IgD-negative memory B cell (primary cell): Measurements from ENCODE around the gene NR4A3. TPM values are rescaled to one million over a fixed set of nuclear protein-coding genes. Genes with fewer than 3 reads are reported as not detected.

Experiments
- H3K27ac Mint-ChIP-seq, 3 donors: one replicate each; pipeline ENCODE4 v1.8.0; 2020 to 2022; ENCODE audit warnings: mild to moderate bottlenecking in 3 of 3, mixed read lengths in 3 of 3, moderate library complexity in 1 of 3
- H3K27me3 Mint-ChIP-seq: one replicate; pipeline ENCODE4 v1.8.0; 2021; ENCODE audit warnings: mixed read lengths
- H3K36me3 Mint-ChIP-seq: one replicate; pipeline ENCODE4 v1.8.0; 2020; ENCODE audit warnings: mild to moderate bottlenecking, mixed read lengths
- H3K4me1 Mint-ChIP-seq, 3 donors: one replicate each; pipeline ENCODE4 v1.8.0; 2020 to 2022; ENCODE audit warnings: mixed read lengths in 3 of 3, mild to moderate bottlenecking in 1 of 3
- H3K4me3 Mint-ChIP-seq, 4 donors: one replicate each; pipeline ENCODE4 v1.8.0; 2020 to 2022; ENCODE audit warnings: mild to moderate bottlenecking in 4 of 4, mixed read lengths in 4 of 4, moderate library complexity in 3 of 4
- H3K9me3 Mint-ChIP-seq, 3 donors: one replicate each; pipeline ENCODE4 v1.8.0; 2020 to 2021; ENCODE audit warnings: mixed read lengths in 3 of 3, mild to moderate bottlenecking in 1 of 3
- polyA plus RNA-seq: library from polyadenylated mRNA; unstranded; fragments of 300-500 nt; fragmentation: Illumina TruSeq; gene quantifications from one replicate; pipeline ENCODE4 v1.2.3, GENCODE V29; 2021

The NR4A3 gene
- polyA plus RNA-seq, 1 donor from 2014 or later: 0.60 TPM

DNA sequence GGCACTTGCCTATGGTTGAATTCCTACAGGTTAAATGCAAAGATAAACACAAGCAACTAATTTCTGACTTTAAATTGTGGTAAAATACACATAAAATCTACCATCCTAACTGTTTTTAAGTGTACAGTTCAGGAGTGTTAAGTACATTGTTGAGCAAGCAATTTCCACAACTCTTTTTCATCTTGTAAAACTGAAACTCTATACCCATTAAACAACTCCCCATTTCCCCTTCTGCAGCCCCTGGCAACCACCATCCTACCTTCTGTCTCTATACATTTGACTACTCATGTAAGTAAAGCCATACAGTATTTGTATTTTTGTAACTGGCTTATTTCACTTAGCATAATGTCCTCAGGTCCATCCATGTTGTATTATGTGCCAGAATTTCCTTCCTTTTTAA, 46.3 kb downstream of the NR4A3 start:
- Mint-ChIP-seq H3K4me3 (peak overlapping the region in 1 of 4 donors; percentile 33), H3K27me3 (no peaks in the 10 kb centered on the region), H3K27ac (peak overlapping the region in 1 of 3 donors; percentile 26), H3K9me3 (no peaks in the 10 kb centered on the region), H3K4me1 (peaks cover 0 to 3% (median 0%) of the 10 kb centered on the region in 3 donors), H3K36me3 (peaks cover 4% of the 10 kb centered on the region)

DNA sequence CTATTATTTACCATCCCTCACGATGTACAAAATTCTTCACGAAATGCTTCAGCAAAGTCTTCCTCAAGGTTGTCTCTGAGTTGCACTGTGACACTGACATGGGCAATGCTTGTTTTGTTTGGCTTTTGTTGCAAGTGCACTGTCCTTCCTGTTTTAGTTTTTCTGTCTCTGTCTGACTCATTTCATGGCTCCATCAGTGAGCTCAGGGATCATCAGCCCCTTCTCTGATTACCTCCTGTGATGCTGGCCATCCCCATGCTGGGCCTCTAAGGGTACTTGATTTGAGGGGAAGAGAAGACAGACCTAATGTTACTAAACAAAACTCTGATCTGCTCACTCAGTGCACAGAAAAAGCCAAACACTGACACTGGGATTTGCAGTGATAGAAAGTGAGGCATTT, 47.2 kb downstream of the NR4A3 start:
- no peak overlapping the region for H3K27ac Mint-ChIP-seq
- no peaks in the 10 kb centered on the region for H3K9me3 Mint-ChIP-seq
- no peaks in the 10 kb centered on the region for H3K27me3 Mint-ChIP-seq

DNA sequence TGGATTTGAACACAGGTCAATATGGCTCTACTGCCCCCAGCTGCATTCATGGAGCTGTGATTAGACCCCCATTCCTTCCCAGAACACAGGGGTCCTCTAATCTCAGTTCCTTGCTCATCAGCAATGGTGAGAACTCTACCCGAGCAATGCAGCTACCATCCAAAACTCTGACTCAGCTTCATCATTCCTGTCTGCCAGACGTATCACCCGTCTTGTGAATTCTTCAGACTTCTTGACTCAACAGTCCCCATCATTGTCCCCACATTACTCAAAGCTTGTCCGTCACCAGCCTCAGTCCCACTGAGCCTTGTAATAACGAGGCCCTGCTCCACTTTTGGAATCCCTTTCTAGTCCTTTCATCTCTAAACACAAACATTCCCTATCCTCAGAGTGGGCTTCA, 48.4 kb downstream of the NR4A3 start:
- Mint-ChIP-seq H3K4me3 (no peak overlapping the region), H3K27me3 (no peaks in the 10 kb centered on the region), H3K27ac (no peak overlapping the region), H3K9me3 (peaks cover 0 to 2% (median 0%) of the 10 kb centered on the region in 3 donors), H3K36me3 (no peaks in the 10 kb centered on the region), H3K4me1 (peaks cover 0 to 3% (median 0%) of the 10 kb centered on the region in 3 donors)

More for the DNA sequence above, 47.2 kb downstream of the NR4A3 start:
- no peak overlapping the region for H3K4me3 Mint-ChIP-seq
- H3K36me3 Mint-ChIP-seq: no peaks in the 10 kb centered on the region
- peaks cover 0 to 3% (median 0%) of the 10 kb centered on the region in 3 donors for H3K4me1 Mint-ChIP-seq

DNA sequence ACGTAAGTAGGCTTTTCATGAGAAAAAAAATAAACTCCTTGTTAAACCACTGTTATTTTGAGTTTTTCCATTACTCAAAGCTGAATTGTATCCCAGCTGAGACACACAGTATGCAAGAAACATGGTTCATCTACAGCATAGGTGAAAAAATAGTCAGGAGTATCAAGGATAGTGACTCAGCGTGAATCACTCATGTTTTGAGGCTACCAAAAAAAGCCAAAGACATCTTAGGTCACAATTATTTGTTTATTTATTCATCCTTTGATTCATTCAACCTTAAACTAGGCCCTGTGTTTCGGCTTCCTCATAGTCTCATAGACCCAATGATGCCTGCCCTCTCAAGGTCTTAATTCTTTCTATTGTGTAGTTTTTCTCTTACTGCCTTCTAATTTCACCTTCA, 51.8 kb downstream of the NR4A3 start:
- Mint-ChIP-seq H3K9me3 (peaks cover 0 to 6% (median 2%) of the 10 kb centered on the region in 3 donors), H3K36me3 (peaks cover 2% of the 10 kb centered on the region), H3K4me3 (no peak overlapping the region), H3K4me1 (peaks cover 0 to 4% (median 3%) of the 10 kb centered on the region in 3 donors), H3K27me3 (peaks cover 1% of the 10 kb centered on the region), H3K27ac (no peak overlapping the region)

GRCh38 chr9:99873943-99874584, 52.4 kb downstream of the NR4A3 start:
- peaks cover 0 to 4% (median 3%) of the 10 kb centered on the region in 3 donors for H3K4me1 Mint-ChIP-seq
- no peak overlapping the region for H3K4me3 Mint-ChIP-seq
- peaks cover 1% of the 10 kb centered on the region for H3K27me3 Mint-ChIP-seq
- H3K27ac Mint-ChIP-seq: peak overlapping the region in 1 of 3 donors; percentile 11
- peaks cover 0 to 6% (median 2%) of the 10 kb centered on the region in 3 donors for H3K9me3 Mint-ChIP-seq
- H3K36me3 Mint-ChIP-seq: peaks cover 2% of the 10 kb centered on the region

DNA sequence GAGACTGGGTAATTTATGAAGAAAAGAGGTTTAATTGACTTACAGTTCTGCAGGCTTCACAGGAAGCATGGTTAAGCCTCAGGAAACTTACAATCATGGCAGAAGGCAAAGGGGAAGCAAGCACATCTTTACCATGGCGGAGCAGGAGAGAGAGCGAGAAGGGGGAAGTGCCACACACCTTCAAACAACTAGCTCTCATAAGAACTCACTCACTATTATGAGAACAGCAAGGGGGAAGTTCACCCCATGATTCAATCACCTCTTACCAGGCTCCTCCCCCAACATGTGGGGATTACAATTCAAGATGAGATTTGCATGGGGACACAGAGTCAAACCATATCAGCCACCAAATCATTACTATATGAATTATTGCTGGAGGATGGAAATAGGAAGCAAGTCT, 54.5 kb downstream of the NR4A3 start:
- H3K4me3 Mint-ChIP-seq: no peak overlapping the region
- H3K27ac Mint-ChIP-seq: no peak overlapping the region

DNA sequence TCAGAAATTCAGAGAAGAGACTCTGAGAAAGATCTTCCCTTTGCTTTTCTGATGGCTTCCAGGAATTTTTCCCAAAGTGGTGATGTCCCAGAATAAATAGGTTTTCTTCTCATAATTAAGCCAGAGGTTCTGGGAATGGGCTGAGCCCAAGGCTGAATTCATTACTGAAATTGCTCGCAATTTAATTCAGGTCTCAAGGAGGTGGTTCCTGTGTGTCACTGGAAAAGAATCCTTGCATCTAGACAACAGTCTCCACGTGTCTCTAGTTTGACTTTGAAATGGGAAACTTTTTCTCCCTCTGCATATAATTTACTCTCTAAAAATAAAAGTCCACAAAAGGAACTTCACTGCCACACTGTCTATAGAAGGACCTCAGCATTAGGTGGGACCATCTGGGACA, 57.0 kb downstream of the NR4A3 start:
- H3K27me3 Mint-ChIP-seq: peaks cover 1% of the 10 kb centered on the region
- peaks cover 0 to 4% (median 2%) of the 10 kb centered on the region in 3 donors for H3K4me1 Mint-ChIP-seq
- no peak overlapping the region for H3K27ac Mint-ChIP-seq
- H3K36me3 Mint-ChIP-seq: peaks cover 8% of the 10 kb centered on the region
- no peak overlapping the region for H3K4me3 Mint-ChIP-seq
- peaks cover 0 to 6% (median 2%) of the 10 kb centered on the region in 3 donors for H3K9me3 Mint-ChIP-seq

More for the DNA sequence above, 54.5 kb downstream of the NR4A3 start:
- peaks cover 0 to 4% (median 2%) of the 10 kb centered on the region in 3 donors for H3K4me1 Mint-ChIP-seq
- H3K27me3 Mint-ChIP-seq: peaks cover 1% of the 10 kb centered on the region
- H3K9me3 Mint-ChIP-seq: peaks cover 0 to 6% (median 2%) of the 10 kb centered on the region in 3 donors
- peaks cover 2% of the 10 kb centered on the region for H3K36me3 Mint-ChIP-seq

DNA sequence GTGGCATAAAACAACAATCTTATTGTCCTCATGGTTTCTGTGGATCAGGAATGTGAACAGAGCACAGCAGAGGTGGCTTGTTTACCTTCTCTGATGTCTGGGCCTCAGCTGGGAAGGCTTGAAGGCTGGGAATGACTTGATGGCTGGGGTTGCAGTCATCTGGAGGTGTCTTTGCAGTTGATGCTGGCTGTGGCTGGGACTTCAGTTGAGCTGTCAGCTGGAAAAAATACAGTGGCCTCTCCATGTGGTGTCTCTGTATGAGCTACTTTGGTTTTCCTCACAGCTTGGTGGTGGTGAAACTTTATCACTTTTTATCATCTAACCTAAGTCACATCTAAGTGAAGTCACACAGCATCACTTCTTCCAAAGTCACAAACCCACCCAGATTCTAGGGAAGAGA, 60.1 kb downstream of the NR4A3 start:
- Mint-ChIP-seq H3K9me3 (no peaks in the 10 kb centered on the region), H3K4me3 (no peak overlapping the region), H3K27ac (no peak overlapping the region), H3K27me3 (no peaks in the 10 kb centered on the region), H3K4me1 (no peaks in the 10 kb centered on the region), H3K36me3 (peaks cover 12% of the 10 kb centered on the region)

DNA sequence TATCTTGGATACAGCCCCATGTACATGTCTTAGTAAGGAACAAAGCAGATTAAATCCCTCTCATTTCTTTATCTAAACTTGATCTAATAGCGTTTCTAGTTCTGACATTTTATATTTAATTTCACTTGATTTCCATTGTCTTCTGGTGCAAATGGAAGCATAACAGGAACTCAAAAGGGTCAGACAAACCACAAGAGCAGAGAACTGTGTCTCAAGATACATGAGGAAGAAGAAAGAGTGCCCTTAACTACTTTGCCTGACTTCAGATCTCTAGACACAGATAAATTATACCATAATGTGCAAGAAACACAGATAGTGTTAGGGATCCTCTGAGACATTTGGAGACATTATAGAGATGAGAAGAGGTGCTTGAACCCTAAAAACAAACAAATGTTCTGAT, 64.1 kb downstream of the NR4A3 start:
- H3K27me3 Mint-ChIP-seq: no peaks in the 10 kb centered on the region
- H3K4me1 Mint-ChIP-seq: no peaks in the 10 kb centered on the region
- no peak overlapping the region for H3K4me3 Mint-ChIP-seq
- peaks cover 11% of the 10 kb centered on the region for H3K36me3 Mint-ChIP-seq
- H3K9me3 Mint-ChIP-seq: no peaks in the 10 kb centered on the region
- H3K27ac Mint-ChIP-seq: no peak overlapping the region

DNA sequence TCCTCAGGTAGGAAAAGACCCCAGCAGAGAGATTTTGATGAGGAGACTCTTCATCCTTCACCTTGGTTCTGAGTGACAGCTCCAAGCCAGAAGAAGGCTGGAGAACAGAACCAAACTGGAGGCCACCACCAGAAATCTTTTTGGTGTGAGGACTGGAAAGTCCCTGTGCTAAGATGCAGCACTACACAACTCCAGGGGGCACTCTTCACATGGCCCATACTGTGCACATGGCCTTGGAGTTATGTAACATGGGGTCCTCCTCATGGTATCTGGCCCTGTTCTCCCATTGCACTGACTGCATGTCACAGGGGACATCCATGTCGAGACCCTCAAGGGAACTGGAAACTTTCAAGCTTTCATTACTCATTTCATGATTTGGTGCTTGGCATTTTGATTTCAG, 67.4 kb downstream of the NR4A3 start:
- H3K27me3 Mint-ChIP-seq: peaks cover 4% of the 10 kb centered on the region
- H3K36me3 Mint-ChIP-seq: peaks cover 3% of the 10 kb centered on the region
- H3K4me3 Mint-ChIP-seq: no peak overlapping the region
- H3K9me3 Mint-ChIP-seq: no peaks in the 10 kb centered on the region
- no peak overlapping the region for H3K27ac Mint-ChIP-seq
- H3K4me1 Mint-ChIP-seq: no peaks in the 10 kb centered on the region

DNA sequence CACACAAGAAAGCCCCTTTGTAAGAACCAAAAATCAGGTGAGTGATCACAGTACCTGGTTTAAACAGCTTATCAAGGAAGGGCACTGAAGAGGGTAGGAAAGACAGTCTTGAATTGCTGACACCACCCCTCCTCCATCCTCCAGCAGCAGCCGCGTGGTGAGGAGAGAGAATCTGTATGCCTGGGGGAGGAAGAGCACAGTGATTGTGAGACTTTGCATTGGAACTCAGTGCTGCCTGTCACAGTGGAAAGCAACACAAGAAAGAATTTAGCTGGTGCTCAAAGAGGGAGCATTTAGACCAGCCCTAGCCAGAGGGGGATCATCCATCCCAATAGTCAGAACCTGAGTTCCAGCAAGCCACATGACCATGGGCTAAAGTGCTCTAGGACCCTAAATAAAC, 73.1 kb downstream of the NR4A3 start:
- Mint-ChIP-seq H3K27me3 (peaks cover 5% of the 10 kb centered on the region), H3K27ac (no peak overlapping the region), H3K4me1 (no peaks in the 10 kb centered on the region)

GRCh38 chr9:99895510-99895909, 73.8 kb downstream of the NR4A3 start:
- Mint-ChIP-seq H3K27ac (no peak overlapping the region), H3K4me1 (no peaks in the 10 kb centered on the region), H3K27me3 (peaks cover 5% of the 10 kb centered on the region), H3K36me3 (no peaks in the 10 kb centered on the region), H3K4me3 (no peak overlapping the region), H3K9me3 (no peaks in the 10 kb centered on the region)

More for the DNA sequence above, 73.1 kb downstream of the NR4A3 start:
- no peaks in the 10 kb centered on the region for H3K36me3 Mint-ChIP-seq
- H3K4me3 Mint-ChIP-seq: no peak overlapping the region
- H3K9me3 Mint-ChIP-seq: no peaks in the 10 kb centered on the region

DNA sequence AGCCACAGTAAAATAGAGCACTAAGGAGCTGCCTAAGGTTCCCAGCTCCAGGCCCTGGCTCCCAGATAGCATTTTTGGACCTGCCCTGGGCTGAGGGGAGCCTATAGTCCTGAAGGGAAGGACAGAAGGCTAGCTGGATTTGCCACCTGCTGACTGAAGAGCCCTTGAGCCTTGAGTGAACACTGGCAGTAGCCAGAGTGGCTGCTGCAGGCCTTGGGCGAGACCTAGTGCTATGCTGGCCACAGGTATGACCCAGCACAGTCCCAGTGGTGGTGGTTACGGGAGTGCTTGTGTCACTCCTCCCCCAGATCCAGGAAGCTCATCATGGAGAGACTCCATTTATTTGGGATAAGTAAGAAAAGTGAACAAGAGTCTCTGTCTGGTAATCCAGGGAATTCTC, 74.4 kb downstream of the NR4A3 start:
- Mint-ChIP-seq H3K4me3 (no peak overlapping the region), H3K27me3 (peaks cover 5% of the 10 kb centered on the region), H3K36me3 (no peaks in the 10 kb centered on the region), H3K9me3 (no peaks in the 10 kb centered on the region), H3K27ac (no peak overlapping the region), H3K4me1 (no peaks in the 10 kb centered on the region)

GRCh38 chr9:99903393-99903792, 81.7 kb downstream of the NR4A3 start:
- no peak overlapping the region for H3K27ac Mint-ChIP-seq
- H3K4me1 Mint-ChIP-seq: peaks cover 12 to 13% (median 12%) of the 10 kb centered on the region in 3 donors
- H3K9me3 Mint-ChIP-seq: no peaks in the 10 kb centered on the region
- no peaks in the 10 kb centered on the region for H3K27me3 Mint-ChIP-seq
- H3K36me3 Mint-ChIP-seq: no peaks in the 10 kb centered on the region
- H3K4me3 Mint-ChIP-seq: no peak overlapping the region

DNA sequence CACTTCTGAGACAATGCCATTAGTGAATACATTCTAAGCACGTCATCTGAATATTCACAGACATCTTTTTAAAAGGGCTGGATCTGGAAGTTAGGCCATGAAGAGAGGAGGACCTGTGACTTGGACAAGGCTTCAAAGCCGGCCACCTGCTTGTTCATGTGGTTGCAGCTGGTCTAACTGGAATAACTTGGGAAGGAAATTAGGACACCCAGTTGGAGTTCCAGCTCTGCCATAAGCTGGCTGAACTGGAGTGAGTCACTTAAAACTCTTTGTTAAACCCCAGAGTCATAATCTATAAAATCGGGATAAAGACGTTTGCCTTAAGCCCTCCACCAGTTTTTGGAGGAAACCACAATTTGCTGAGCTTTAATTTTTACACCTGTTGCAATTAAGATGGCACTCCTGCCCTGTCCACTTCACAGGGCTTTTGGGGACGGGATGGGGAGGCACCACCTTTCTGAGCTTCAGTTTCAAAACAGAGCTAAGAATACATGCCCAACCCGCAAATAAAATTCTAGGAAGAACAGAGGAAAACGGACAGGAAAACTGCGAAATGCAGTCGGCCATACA, 84.2 kb downstream of the NR4A3 start:
- Mint-ChIP-seq H3K9me3 (no peaks in the 10 kb centered on the region), H3K27me3 (no peaks in the 10 kb centered on the region), H3K4me3 (peak overlapping the region; percentile 96 to 99 (median 98)), H3K4me1 (peaks cover 16 to 17% (median 17%) of the 10 kb centered on the region in 3 donors), H3K36me3 (peaks cover 3% of the 10 kb centered on the region), H3K27ac (peak overlapping the region; percentile 78 to 98 (median 96))
